Right lobe of liver (tissue), 4 donors: Measurements from ENCODE around the gene FAR1.

ENCODE experiments used
- POLR2A ChIP-seq: fragments of 450-650 bp; IDR thresholded peaks from one replicate; pipeline ENCODE4 v1.6.1; 2017; ENCODE audit warnings: antibody characterized with exemption, mild to moderate bottlenecking
- TF ChIP-seq, protein P1 (sequence below), 4 donors: fragments of 200-600 bp in 3 of 4; fragments of 450-650 bp in 1 of 4; IDR thresholded peaks; one replicate each; pipeline versions ENCODE4 v1.5.1 to v1.8.0; 2016 to 2022; ENCODE audit warnings: antibody characterized with exemption in 4 of 4, mild to moderate bottlenecking in 2 of 4
- donor health status: DM: no; HTN: no; CAD: no.
- donor health status: DM: no; HTN: no; CAD: no.
- donor health status: DM: no; HTN: yes; CAD: no.

DNA sequence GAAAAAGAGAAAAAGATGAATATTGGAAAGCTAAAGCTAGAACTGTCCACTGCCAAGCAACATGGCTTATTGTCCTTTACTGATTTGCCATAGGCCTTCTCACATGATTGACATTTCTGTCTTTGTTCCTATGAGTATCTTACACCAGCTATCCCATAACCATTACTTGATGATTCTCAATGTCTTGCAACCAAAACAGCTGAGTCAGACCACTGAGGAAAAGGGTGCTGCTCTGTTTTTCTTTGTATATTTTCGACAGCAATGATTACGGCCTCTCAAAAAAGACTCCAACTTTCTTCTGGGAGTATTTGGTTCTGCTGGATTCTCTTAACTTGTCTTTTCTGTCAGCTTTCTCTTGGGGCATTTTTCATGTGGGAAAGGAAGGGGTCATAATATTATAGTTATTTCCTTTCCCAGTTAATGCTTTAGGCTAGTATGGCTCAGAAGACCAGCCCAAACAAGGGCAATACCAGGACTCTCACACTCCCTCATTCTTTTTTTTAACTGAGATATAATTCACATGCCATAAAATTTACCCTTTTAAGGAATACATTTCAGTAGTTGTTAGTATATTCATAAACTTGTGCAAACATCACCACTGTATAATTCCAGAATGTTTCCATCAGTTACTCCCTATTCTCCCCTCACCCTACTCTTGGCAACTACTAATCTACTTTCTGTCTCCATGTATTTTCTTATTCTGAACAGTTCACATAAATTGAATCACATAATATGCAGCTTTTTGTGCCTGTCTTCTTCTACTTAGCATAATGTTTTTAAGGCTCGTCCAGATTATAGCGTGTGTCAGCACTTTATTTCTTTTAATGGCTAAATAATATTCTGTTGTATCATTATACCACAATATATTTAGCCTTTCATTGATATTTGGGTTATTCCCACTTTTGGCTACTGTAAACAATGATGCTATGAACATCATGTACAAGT lies 31.1 kb upstream of the FAR1 start:
- TF ChIP-seq, protein P1, sequence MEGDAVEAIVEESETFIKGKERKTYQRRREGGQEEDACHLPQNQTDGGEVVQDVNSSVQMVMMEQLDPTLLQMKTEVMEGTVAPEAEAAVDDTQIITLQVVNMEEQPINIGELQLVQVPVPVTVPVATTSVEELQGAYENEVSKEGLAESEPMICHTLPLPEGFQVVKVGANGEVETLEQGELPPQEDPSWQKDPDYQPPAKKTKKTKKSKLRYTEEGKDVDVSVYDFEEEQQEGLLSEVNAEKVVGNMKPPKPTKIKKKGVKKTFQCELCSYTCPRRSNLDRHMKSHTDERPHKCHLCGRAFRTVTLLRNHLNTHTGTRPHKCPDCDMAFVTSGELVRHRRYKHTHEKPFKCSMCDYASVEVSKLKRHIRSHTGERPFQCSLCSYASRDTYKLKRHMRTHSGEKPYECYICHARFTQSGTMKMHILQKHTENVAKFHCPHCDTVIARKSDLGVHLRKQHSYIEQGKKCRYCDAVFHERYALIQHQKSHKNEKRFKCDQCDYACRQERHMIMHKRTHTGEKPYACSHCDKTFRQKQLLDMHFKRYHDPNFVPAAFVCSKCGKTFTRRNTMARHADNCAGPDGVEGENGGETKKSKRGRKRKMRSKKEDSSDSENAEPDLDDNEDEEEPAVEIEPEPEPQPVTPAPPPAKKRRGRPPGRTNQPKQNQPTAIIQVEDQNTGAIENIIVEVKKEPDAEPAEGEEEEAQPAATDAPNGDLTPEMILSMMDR (IDR thresholded peaks at IDR 0.05) = no peak
- no peak for TF ChIP-seq POLR2A
